T-helper 2 cell (primary cell): ENCODE results near the gene PCDH1.
"Not testable (repeated sequence)": the region's sequence is repeated elsewhere in the genome, so short reads cannot be mapped to it uniquely, and the experiment has no call there.

Source experiments
- DNase-seq, 5 experiments: peaks; one replicate each; pipeline versions ENCODE4 v3.0.0 to v3.0.0-alpha.2; 2012 to 2022
- total RNA-seq, 2 donors: gene quantifications; one replicate each; lab custom pipeline; 2026; lab: John Stamatoyannopoulos, UW

PCDH1 gene
- 0 to 0.27 reads per million in 2 donors for total RNA-seq

GRCh38 chr5:141878186-141878710 lies at the start of gene PCDH1:
Gene PCDH1, minus strand, starts transcription at chr5:141878410. Its CDS starts 148 bp downstream, at chr5:141878262.
- DNase-seq: peak in 2 of 5 experiments; percentile 18 to 42

DNA sequence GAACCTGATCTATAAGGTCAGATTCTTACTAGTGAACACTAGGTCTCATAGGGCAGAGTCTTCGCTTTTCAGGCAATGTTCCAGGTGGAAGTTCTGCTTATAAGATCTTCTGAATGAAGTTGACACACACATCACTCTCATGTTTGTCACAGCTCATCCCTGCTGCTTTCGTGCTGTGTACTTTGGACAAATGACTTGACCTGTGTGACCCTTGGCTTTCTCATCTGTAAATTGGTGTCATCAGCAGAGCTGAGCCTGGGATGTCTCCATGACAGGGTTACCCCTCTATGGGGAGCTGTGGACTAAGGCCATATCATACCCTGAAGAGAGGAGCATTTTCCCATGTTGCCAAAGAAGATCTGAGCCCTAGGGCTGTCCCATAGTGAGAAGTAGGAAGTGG lies 48.2 kb upstream of the PCDH1 start:
- DNase-seq: no peak

DNA sequence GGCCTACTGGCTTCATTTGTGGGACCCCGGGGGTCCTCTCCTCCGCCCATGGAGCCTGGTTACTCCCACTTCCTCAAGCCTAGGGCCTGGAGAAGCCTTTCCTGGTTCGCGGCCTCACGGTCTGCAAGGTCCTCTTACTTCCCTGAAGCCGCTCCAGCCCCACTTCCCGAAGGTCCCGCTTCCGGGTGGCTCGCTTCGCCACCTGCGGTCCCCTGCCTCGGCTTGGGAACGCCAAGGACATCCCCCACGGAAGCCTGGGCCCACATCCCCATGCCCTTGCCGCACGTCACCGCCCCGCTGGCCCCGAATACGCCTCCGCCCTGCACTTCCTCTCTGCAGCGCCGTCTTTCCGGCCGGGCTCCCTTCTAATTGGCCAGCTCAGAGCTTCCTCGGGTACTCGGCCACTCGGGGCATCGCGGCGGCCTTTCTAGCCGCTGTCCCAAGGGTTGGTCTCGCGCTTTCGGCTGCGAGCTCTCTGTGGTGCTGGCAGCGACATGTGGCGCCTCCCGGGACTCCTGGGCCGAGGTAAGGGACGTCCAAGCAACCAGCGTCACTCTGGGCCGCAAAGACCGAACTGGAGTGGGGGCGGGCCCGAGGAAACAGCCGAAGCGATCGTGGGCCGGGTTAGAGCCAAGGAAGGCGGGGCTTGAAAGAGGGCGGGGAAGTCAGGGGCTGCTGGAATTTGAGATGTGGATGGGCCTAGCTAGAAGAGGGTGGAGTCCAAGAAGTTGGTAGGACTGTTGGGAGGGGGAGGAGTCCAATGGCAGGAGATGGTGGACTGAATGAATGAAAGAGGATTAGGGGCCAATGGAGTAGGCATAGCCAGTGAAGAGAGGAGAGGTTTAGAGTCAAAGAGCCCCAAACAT lies 45.5 kb upstream of the PCDH1 start, which contains the start of gene DELE1:
DELE1 (plus strand) TSS at position 424 of the 866 bp plus-strand sequence; CDS start at position 495, 71 bp downstream.
- peak; percentile 69 to 96 (median 85) for DNase-seq

DNA sequence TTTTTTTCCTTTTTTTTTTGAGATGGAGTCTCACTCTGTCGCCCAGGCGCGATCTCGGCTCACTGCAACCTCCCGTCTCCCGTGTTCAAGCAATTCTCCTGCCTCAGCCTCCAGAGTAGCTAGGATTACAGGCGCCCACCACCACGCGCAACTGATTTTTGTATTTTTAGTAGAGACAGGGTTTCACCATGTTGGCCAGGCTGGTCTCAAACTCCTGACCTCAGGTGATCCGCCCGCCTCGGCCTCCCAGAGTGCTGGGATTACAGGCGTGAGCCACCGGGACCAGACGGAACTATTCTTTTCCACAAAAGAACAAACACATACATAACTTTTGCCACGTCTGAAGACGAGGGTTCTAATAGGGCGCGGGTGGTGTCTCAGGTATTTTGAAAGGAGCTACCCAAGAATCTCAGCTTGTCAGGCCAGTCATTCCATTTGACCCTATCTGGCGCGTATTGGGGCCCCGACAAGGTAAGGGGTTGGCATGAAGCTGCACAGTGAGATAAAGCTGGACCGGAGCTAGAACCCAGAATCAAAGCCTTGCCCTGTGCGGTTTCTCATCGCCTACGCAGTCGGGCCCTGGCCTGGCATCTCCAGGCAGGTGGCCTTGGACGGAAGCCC lies 44.7 kb upstream of the PCDH1 start:
- not testable (repeated sequence) for DNase-seq

GRCh38 chr5:141920771-141921170 lies 42.6 kb upstream of the PCDH1 start:
- no peak for DNase-seq

GRCh38 chr5:141919218-141920119 lies 41.3 kb upstream of the PCDH1 start:
- DNase-seq: no peak

- DNase-seq: no peak
Measured at GRCh38 chr5:141917760-141918159, 39.5 kb upstream of the PCDH1 start.

DNA sequence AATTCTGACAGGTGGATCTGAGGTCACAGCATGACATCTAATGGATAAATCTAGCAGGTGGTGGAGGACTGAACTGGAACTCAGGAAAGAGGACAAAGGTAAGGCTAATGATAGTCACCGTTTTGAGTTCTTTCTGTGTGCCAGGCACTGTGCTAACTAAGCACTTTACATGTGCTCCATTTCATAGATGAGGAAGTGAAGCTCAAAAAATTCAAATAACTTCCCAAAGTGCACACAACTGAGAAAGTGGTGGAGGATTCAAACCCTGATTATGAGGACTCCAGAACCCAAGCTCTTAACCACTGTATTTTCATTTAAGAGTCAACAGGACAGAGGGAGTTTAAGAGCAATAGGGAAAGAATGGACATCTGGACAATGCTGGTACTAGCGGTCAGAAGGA lies 38.3 kb upstream of the PCDH1 start:
- no peak for DNase-seq

DNA sequence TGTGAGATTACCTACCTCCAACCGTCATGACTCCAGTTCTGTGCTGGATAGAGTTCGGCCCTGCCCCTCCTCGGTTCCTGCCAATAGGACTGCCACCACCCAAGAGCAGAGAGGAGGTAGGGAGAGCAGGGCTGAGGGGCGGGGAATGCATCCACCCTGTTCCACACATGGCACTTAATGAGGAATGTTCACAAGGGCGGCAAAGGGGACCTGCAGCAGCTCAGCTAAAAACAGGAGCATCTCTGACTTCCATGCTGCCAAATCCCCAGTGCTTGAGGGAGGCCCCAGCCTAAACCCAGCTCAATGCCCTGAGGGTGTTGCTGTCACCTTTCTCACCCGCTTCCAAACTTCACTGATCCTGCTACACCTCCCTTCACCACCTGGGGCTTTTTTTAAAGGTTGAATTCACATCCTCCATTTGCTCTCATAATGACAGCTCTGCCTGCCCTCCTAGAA lies 37.7 kb upstream of the PCDH1 start:
- no peak for DNase-seq

DNA sequence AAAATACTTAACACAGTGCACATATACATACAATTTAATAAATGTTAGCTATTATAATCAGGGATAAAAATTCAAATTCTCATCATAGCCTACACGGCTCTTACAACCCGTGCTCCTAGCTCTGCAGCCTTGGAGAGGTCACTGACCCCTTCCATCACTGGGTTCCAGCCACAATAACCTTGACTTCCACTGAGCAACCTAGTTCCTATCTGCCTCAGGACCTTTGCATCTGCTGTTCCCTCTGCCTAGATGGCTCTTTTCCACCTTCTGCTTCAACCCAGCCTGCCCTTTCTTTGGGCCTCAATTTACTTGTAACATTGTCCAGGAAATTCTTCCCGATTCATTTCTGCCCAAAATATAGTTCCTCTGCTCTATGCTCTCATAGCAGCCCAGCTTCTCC lies 36.6 kb upstream of the PCDH1 start:
- no peak for DNase-seq

DNA sequence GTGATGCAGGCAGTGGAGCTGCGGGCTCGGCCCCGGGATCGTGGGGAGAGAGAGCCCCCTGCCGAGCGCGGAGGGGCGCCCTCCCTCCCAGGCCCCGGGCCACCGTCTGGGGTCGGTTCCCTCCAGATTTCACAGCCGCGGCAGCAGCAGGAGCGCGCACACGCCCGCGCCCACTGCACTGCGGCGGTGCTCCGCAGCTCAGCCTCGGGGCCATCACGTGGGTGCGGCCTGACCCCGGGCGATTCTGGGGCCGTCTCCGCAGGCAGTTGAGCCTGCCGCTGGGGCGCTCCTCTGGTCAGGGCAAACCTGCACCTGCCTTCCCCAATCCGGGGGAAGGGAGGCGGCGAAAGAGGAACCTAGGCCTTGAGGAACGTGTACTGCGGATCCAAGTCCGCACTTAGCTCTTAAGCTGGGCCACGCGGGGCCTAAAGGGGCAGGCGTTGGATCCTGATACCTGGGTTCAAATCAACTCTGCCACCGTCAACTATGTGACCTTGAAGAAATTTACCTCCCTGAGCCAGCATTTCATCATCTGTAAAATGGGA lies 36.1 kb upstream of the PCDH1 start:
- DNase-seq: peak in 1 of 5 experiments; percentile 10

- DNase-seq: no peak
Measured at GRCh38 chr5:141913560-141914198, 35.5 kb upstream of the PCDH1 start.

- no peak for DNase-seq
Measured at GRCh38 chr5:141910271-141910673, 32.1 kb upstream of the PCDH1 start.

DNA sequence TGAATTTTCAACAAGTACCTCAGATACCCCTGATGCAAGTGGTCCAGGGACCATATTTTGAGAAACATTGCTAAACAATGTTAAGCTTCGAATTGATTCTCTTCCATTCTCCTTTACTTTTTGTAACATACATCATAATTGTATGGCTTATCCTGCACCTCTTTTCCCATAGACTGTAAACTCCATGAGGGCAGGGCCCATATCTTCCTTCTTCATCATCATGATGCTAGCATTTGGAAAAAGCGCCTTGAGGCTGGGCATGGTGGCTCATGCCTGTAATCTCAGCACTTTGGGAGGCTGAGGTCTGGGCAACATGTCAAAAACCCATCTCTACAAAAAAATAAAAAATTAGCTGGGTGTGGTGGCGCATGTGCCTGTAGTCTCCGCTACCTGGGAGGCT lies 31.0 kb upstream of the PCDH1 start:
- DNase-seq: no peak

- no peak for DNase-seq
Measured at GRCh38 chr5:141908796-141909195, 30.6 kb upstream of the PCDH1 start.

GRCh38 chr5:141906972-141907371 lies 28.8 kb upstream of the PCDH1 start:
- DNase-seq: no peak

GRCh38 chr5:141906517-141906916 lies 28.3 kb upstream of the PCDH1 start:
- DNase-seq: no peak

DNA sequence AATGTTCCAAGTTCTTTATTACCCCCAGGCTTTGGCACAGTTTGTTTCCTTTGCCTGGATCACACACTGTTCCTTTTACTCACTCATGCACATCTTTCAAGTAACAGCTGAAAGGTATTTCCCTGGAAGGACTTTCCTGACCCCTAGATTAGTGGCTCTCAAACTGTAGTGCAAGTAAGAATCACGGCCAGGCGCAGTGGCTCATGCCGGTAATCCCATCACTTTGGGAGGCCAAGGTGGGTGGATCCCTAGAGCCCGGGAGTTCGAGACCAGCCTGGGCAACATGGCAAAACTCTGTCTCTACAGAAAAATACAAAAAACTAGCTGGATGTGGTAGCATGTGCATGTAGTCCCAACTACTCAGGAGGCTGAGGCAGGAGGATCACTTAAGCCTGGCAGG lies 26.3 kb upstream of the PCDH1 start:
- no peak for DNase-seq

- no peak for DNase-seq
Measured at GRCh38 chr5:141903261-141903660, 25.1 kb upstream of the PCDH1 start.

GRCh38 chr5:141902015-141902814 lies 24.0 kb upstream of the PCDH1 start:
- no peak for DNase-seq
